Smooth muscle cell (in vitro differentiated cells): ENCODE measurements around the gene PROK2. TPM values are rescaled to one million over a fixed set of nuclear protein-coding genes. Genes with fewer than 3 reads are reported as not detected.
A peak's percentile ranks its signal among the peaks of the same experiment; 100 is the strongest.

Experiments
- DNase-seq: peaks from one replicate; lab custom pipeline; 2025; ENCODE audit not compliant: unreplicated experiment; lab: John Stamatoyannopoulos, UW
- H2AFZ ChIP-seq: fragments of 200-600 bp; sonication (generic); 2 replicates; pipeline ENCODE4 v1.6.0; 2016; ENCODE audit warnings: antibody characterized with exemption, low read depth, mild to moderate bottlenecking
- H3F3A ChIP-seq: fragments of 200-600 bp; sonication (generic); 2 replicates; pipeline ENCODE4 v1.6.0; 2017; ENCODE audit warnings: antibody characterized with exemption, low read depth
- H3K27ac ChIP-seq: fragments of 200-600 bp; sonication (generic); 2 replicates; pipeline ENCODE4 v1.5.1; 2016; ENCODE audit warnings: low read depth, mild to moderate bottlenecking
- H3K27me3 ChIP-seq: fragments of 200-600 bp; sonication (generic); 2 replicates; pipeline ENCODE4 v1.6.1; 2016; ENCODE audit warnings: low read depth, mild to moderate bottlenecking
- H3K36me3 ChIP-seq: fragments of 200-600 bp; sonication (generic); 2 replicates; pipeline ENCODE4 v1.5.1; 2016; ENCODE audit warnings: low read depth
- H3K4me1 ChIP-seq: fragments of 200-600 bp; sonication (generic); 2 replicates; pipeline ENCODE4 v1.5.1; 2016; ENCODE audit warnings: low read depth
- H3K4me2 ChIP-seq: fragments of 200-600 bp; sonication (generic); 2 replicates; pipeline ENCODE4 v1.6.0; 2016; ENCODE audit warnings: mild to moderate bottlenecking
- H3K4me3 ChIP-seq: fragments of 200-600 bp; sonication (generic); 2 replicates; pipeline ENCODE4 v1.5.1; 2016; ENCODE audit warnings: mild to moderate bottlenecking
- H3K79me2 ChIP-seq: fragments of 200-600 bp; sonication (generic); 2 replicates; pipeline ENCODE4 v1.6.0; 2016; ENCODE audit warnings: low read depth, mild to moderate bottlenecking
- H3K9ac ChIP-seq: fragments of 200-600 bp; sonication (generic); 2 replicates; pipeline ENCODE4 v1.6.0; 2016; ENCODE audit warnings: low read depth
- H3K9me3 ChIP-seq: fragments of 200-600 bp; sonication (generic); replicated peaks from 2 replicates; pipeline ENCODE4 v1.5.1; 2016; ENCODE audit warnings: low read depth
- H4K20me1 ChIP-seq: fragments of 200-600 bp; sonication (generic); 2 replicates; pipeline ENCODE4 v1.6.0; 2016; ENCODE audit warnings: low read depth
- WGBS: methylation state at CpG from one replicate; pipeline ENCODE4 v1.1.7; 2016; ENCODE audit warnings: low lambda C conversion rate; 5-methylcytosine and 5-hydroxymethylcytosine counted together
- polyA plus RNA-seq: library from polyadenylated mRNA; unstranded; fragments of >200 nt; fragmentation: Nextera tagmentation; extraction: Ambion mirVana; gene quantifications from 2 replicates; pipeline ENCODE4 v1.2.1, GENCODE V29; 2016
- total RNA-seq: library from RNA; depleted of rRNA; stranded (reverse); fragments of >200 nt; gene quantifications from 2 replicates; pipeline ENCODE4 v1.2.3, GENCODE V29; 2014
- TF ChIP-seq, protein P1 (sequence below): fragments of 200-600 bp; sonication (generic); IDR thresholded peaks from 2 replicates; pipeline ENCODE4 v1.5.1; 2017; ENCODE audit warnings: borderline replicate concordance, mild to moderate bottlenecking, antibody characterized with exemption; ENCODE audit not compliant: insufficient read depth, poor library complexity, severe bottlenecking

The PROK2 gene
- total and polyA plus RNA-seq, 2 experiments from 2014 or later: not detected

DNA sequence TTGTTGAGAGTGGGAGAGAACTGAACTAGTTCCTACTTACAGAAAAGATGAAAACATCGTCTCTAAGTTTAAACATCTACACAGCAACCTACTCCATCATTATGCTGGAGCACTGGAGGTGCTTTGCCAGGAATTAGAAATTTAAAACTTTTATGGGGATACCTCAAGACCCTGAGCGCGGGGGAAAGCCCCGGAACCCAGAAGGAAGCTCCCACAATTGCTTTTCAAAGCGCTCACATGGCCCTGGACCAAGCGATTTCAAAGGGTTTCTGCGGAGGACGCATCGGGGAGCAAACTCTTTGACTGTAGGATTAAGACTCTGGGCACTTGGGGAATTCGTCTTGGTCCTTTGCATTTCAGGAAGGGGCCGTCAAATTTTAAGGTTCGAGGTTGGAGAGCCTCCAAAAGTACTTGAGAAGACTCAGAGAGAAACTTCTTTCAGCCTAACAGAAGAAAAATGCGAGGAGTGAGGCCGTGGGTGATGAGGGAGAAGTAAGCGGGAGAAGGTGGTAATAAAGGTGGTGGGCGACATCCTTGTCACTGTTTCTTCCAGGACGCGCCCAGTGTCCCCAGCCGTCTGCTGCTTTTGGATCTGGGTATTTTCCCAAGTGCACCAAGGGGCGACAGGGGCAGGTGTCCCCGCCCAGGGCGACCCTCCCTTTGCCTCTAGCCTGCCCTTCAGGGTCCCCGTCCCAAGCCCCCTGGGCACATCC lies 591 bp downstream of the PROK2 start:
- Histone ChIP-seq H3K4me3 (peak overlapping the region; percentile 49), H4K20me1 (no peaks in the 10 kb centered on the region), H3K79me2 (no peaks in the 10 kb centered on the region), H3K27me3 (peaks cover 68% of the 10 kb centered on the region), H3K4me1 (peaks cover 27% of the 10 kb centered on the region), H3K27ac (no peak overlapping the region), H3K4me2 (peak overlapping the region; percentile 90), H3K9ac (no peak overlapping the region), H3K9me3 (no peaks in the 10 kb centered on the region), H3F3A (no peaks in the 10 kb centered on the region), H2AFZ (no peak overlapping the region), H3K36me3 (no peaks in the 10 kb centered on the region)
- TF ChIP-seq, protein P1, sequence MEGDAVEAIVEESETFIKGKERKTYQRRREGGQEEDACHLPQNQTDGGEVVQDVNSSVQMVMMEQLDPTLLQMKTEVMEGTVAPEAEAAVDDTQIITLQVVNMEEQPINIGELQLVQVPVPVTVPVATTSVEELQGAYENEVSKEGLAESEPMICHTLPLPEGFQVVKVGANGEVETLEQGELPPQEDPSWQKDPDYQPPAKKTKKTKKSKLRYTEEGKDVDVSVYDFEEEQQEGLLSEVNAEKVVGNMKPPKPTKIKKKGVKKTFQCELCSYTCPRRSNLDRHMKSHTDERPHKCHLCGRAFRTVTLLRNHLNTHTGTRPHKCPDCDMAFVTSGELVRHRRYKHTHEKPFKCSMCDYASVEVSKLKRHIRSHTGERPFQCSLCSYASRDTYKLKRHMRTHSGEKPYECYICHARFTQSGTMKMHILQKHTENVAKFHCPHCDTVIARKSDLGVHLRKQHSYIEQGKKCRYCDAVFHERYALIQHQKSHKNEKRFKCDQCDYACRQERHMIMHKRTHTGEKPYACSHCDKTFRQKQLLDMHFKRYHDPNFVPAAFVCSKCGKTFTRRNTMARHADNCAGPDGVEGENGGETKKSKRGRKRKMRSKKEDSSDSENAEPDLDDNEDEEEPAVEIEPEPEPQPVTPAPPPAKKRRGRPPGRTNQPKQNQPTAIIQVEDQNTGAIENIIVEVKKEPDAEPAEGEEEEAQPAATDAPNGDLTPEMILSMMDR: no peak
- WGBS: 6% methylated on average over 22 of the region's 23 CpGs
- DNase-seq: no peak

DNA sequence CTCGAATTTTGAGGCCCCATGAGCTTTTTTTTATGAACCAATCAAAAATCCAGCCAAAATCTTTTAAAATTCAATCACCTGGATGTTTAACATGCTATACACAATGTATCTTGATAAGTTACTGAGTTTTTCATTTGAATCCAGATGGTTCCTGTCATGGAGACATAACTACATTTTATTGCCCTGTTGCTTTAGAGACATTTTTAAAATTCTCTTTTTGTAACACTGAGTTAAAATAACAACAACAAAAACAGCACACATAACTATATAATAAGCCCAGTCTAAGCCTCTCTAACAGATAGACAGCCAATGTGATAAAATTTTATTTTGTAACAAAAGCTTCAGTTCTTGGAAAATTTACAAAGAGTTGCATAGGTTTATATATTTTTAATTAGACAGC lies 1.8 kb downstream of the PROK2 start:
- TF ChIP-seq, protein P1: no peak
- Histone ChIP-seq H3K4me2 (no peak overlapping the region), H3F3A (no peaks in the 10 kb centered on the region), H2AFZ (no peak overlapping the region), H3K4me3 (no peak overlapping the region), H3K27ac (no peak overlapping the region), H3K4me1 (peaks cover 27% of the 10 kb centered on the region), H3K36me3 (no peaks in the 10 kb centered on the region), H3K9me3 (no peaks in the 10 kb centered on the region), H3K27me3 (peaks cover 77% of the 10 kb centered on the region), H4K20me1 (no peaks in the 10 kb centered on the region), H3K79me2 (no peaks in the 10 kb centered on the region), H3K9ac (no peak overlapping the region)
- 60% methylated on average over 1 of the region's 1 CpG for WGBS
- no peak for DNase-seq

DNA sequence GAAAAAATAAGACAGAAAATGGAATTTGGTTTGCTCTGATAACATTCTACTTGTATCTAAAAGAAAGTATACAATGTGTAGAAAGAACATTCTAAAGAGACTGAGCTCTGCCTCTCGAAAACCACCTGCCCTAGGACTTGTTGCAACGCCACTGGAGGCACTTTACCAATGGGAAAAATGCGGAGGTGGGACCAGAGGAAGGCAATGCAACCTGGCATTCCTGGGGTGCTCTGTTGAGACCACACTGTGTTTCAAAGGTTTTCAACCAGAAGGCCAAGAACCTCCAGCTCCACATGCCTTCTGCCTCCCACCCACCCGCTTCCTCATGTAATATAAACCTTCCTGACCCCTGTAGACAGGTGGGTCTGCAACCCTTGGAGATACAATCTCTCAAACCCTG lies 4.5 kb downstream of the PROK2 start:
- Histone ChIP-seq H3K9ac (no peak overlapping the region), H3K27me3 (peaks cover 57% of the 10 kb centered on the region), H3K79me2 (no peaks in the 10 kb centered on the region), H3K9me3 (no peaks in the 10 kb centered on the region), H3K36me3 (no peaks in the 10 kb centered on the region), H3F3A (no peaks in the 10 kb centered on the region), H4K20me1 (no peaks in the 10 kb centered on the region), H3K4me1 (peaks cover 23% of the 10 kb centered on the region), H3K4me2 (no peak overlapping the region), H3K27ac (no peak overlapping the region), H2AFZ (no peak overlapping the region), H3K4me3 (no peak overlapping the region)
- DNase-seq: no peak
- 77% methylated on average over 4 of the region's 4 CpGs for WGBS
- TF ChIP-seq, protein P1: no peak
